ENCODE results near the gene ITPR2. TPM values are rescaled to one million over a fixed set of nuclear protein-coding genes. Genes with fewer than 3 reads are reported as not detected.
"Not testable (repeated sequence)": the region's sequence is repeated elsewhere in the genome, so short reads cannot be mapped to it uniquely, and the experiment has no call there.

ITPR2 gene
- total RNA-seq, 2 donors from 2014 or later: 52.9 to 54.5 TPM

- H3K4me1 Mint-ChIP-seq: peaks cover 19% of the 10 kb centered on the region
- not testable (repeated sequence) for H3K27me3 Mint-ChIP-seq; H3K9me3 ChIP-seq (ENCODE audit: control insufficient read depth, low read length, poor library complexity, severe bottlenecking); DNase-seq; H3K36me3 Mint-ChIP-seq (ENCODE audit: low read depth); H3K4me3 Mint-ChIP-seq; ATAC-seq
- peak overlapping the region; percentile 56 for H3K27ac Mint-ChIP-seq
Observed at GRCh38 chr12:26729137-26729671, 103.8 kb downstream of the ITPR2 start.

- Mint-ChIP-seq H3K4me3 (no peak overlapping the region), H3K36me3 (ENCODE audit: low read depth) (peaks cover 2% of the 10 kb centered on the region), H3K27me3 (no peaks in the 10 kb centered on the region), H3K4me1 (peaks cover 17% of the 10 kb centered on the region), H3K27ac (peak overlapping the region; percentile 56)
- H3K9me3 ChIP-seq (ENCODE audit: control insufficient read depth, low read length, poor library complexity, severe bottlenecking): no peaks in the 10 kb centered on the region
- ATAC-seq (no peak), DNase-seq (no peak)
Observed at GRCh38 chr12:26728205-26729050, 104.6 kb downstream of the ITPR2 start.

GRCh38 chr12:26727482-26728204 is 105.4 kb downstream of the ITPR2 start:
- no peaks in the 10 kb centered on the region for H3K9me3 ChIP-seq (ENCODE audit: control insufficient read depth, low read length, poor library complexity, severe bottlenecking)
- Mint-ChIP-seq H3K27me3 (no peaks in the 10 kb centered on the region), H3K4me3 (no peak overlapping the region), H3K27ac (no peak overlapping the region), H3K36me3 (ENCODE audit: low read depth) (peaks cover 2% of the 10 kb centered on the region), H3K4me1 (peaks cover 16% of the 10 kb centered on the region)
- DNase-seq (no peak), ATAC-seq (no peak)

- no peak for ATAC-seq
- no peaks in the 10 kb centered on the region for H3K27me3 Mint-ChIP-seq
- H3K27ac Mint-ChIP-seq: no peak overlapping the region
- peaks cover 4% of the 10 kb centered on the region for H3K36me3 Mint-ChIP-seq (ENCODE audit: low read depth)
- no peak overlapping the region for H3K4me3 Mint-ChIP-seq
- H3K9me3 ChIP-seq (ENCODE audit: control insufficient read depth, low read length, poor library complexity, severe bottlenecking): no peaks in the 10 kb centered on the region
- no peak for DNase-seq
- H3K4me1 Mint-ChIP-seq: peaks cover 16% of the 10 kb centered on the region
Observed at GRCh38 chr12:26726956-26727355, 106.0 kb downstream of the ITPR2 start.

GRCh38 chr12:26725276-26725916 is 107.6 kb downstream of the ITPR2 start:
- no peak for ATAC-seq
- no peak for DNase-seq
- H3K27me3 Mint-ChIP-seq: no peaks in the 10 kb centered on the region
- no peak overlapping the region for H3K27ac Mint-ChIP-seq
- peaks cover 4% of the 10 kb centered on the region for H3K36me3 Mint-ChIP-seq (ENCODE audit: low read depth)
- no peak overlapping the region for H3K4me3 Mint-ChIP-seq
- peaks cover 16% of the 10 kb centered on the region for H3K4me1 Mint-ChIP-seq
- H3K9me3 ChIP-seq (ENCODE audit: control insufficient read depth, low read length, poor library complexity, severe bottlenecking): no peaks in the 10 kb centered on the region

GRCh38 chr12:26724309-26724702 is 108.7 kb downstream of the ITPR2 start:
- Mint-ChIP-seq H3K36me3 (ENCODE audit: low read depth) (peaks cover 4% of the 10 kb centered on the region), H3K4me1 (peaks cover 11% of the 10 kb centered on the region), H3K27me3 (no peaks in the 10 kb centered on the region), H3K27ac (no peak overlapping the region), H3K4me3 (no peak overlapping the region)
- no peaks in the 10 kb centered on the region for H3K9me3 ChIP-seq (ENCODE audit: control insufficient read depth, low read length, poor library complexity, severe bottlenecking)
- ATAC-seq (no peak), DNase-seq (no peak)

- Mint-ChIP-seq H3K27ac (no peak overlapping the region), H3K36me3 (ENCODE audit: low read depth) (peaks cover 4% of the 10 kb centered on the region), H3K4me1 (peaks cover 9% of the 10 kb centered on the region), H3K27me3 (no peaks in the 10 kb centered on the region), H3K4me3 (no peak overlapping the region)
- DNase-seq: no peak
- H3K9me3 ChIP-seq (ENCODE audit: control insufficient read depth, low read length, poor library complexity, severe bottlenecking): no peaks in the 10 kb centered on the region
- no peak for ATAC-seq
Observed at GRCh38 chr12:26723379-26724308, 109.3 kb downstream of the ITPR2 start.

GRCh38 chr12:26721800-26722199 is 111.2 kb downstream of the ITPR2 start:
- Mint-ChIP-seq H3K27ac (no peak overlapping the region), H3K4me3 (no peak overlapping the region), H3K27me3 (no peaks in the 10 kb centered on the region), H3K4me1 (peaks cover 5% of the 10 kb centered on the region), H3K36me3 (ENCODE audit: low read depth) (peaks cover 7% of the 10 kb centered on the region)
- no peak for DNase-seq
- ATAC-seq: no peak
- no peaks in the 10 kb centered on the region for H3K9me3 ChIP-seq (ENCODE audit: control insufficient read depth, low read length, poor library complexity, severe bottlenecking)

- Mint-ChIP-seq H3K4me1 (peaks cover 2% of the 10 kb centered on the region), H3K4me3 (no peak overlapping the region), H3K27ac (no peak overlapping the region), H3K36me3 (ENCODE audit: low read depth) (peaks cover 5% of the 10 kb centered on the region), H3K27me3 (no peaks in the 10 kb centered on the region)
- H3K9me3 ChIP-seq (ENCODE audit: control insufficient read depth, low read length, poor library complexity, severe bottlenecking): no peaks in the 10 kb centered on the region
- DNase-seq (no peak), ATAC-seq (no peak)
Observed at GRCh38 chr12:26719852-26720251, 113.1 kb downstream of the ITPR2 start.

GRCh38 chr12:26717757-26718156 is 115.2 kb downstream of the ITPR2 start:
- peaks cover 2% of the 10 kb centered on the region for H3K4me1 Mint-ChIP-seq
- peaks cover 8% of the 10 kb centered on the region for H3K36me3 Mint-ChIP-seq (ENCODE audit: low read depth)
- ATAC-seq (no peak), DNase-seq (no peak)
- peak overlapping the region; percentile 74 for H3K27ac Mint-ChIP-seq
- H3K27me3 Mint-ChIP-seq: no peaks in the 10 kb centered on the region
- H3K9me3 ChIP-seq (ENCODE audit: control insufficient read depth, low read length, poor library complexity, severe bottlenecking): no peaks in the 10 kb centered on the region
- H3K4me3 Mint-ChIP-seq: no peak overlapping the region

- Mint-ChIP-seq H3K27me3 (no peaks in the 10 kb centered on the region), H3K27ac (no peak overlapping the region), H3K4me3 (no peak overlapping the region), H3K4me1 (peaks cover 3% of the 10 kb centered on the region), H3K36me3 (ENCODE audit: low read depth) (peaks cover 12% of the 10 kb centered on the region)
- no peaks in the 10 kb centered on the region for H3K9me3 ChIP-seq (ENCODE audit: control insufficient read depth, low read length, poor library complexity, severe bottlenecking)
- ATAC-seq (no peak), DNase-seq (no peak)
Observed at GRCh38 chr12:26715232-26715631, 117.8 kb downstream of the ITPR2 start.

GRCh38 chr12:26713885-26714383 is 119.1 kb downstream of the ITPR2 start:
- Mint-ChIP-seq H3K4me1 (peaks cover 3% of the 10 kb centered on the region), H3K27ac (no peak overlapping the region), H3K36me3 (ENCODE audit: low read depth) (peaks cover 12% of the 10 kb centered on the region), H3K27me3 (no peaks in the 10 kb centered on the region), H3K4me3 (no peak overlapping the region)
- H3K9me3 ChIP-seq (ENCODE audit: control insufficient read depth, low read length, poor library complexity, severe bottlenecking): no peaks in the 10 kb centered on the region
- ATAC-seq (no peak), DNase-seq (no peak)

All from T-helper 17 cell (primary cell).